ENCODE measurements around the gene ATF7IP2.

GRCh38 chr16:10517868-10518267 is 132.0 kb downstream of the ATF7IP2 start:
- no peak for TF ChIP-seq POLR2AphosphoS5 (IDR thresholded peaks at IDR 0.05; ENCODE audit: low read depth, low read length)
- no peak for TF ChIP-seq POLR2AphosphoS2 (IDR thresholded peaks at IDR 0.05; ENCODE audit: low read depth, low read length)
- TF ChIP-seq SMARCE1 (IDR thresholded peaks at IDR 0.05; ENCODE audit: borderline replicate concordance): no peak
- TF ChIP-seq CHCHD3 (CRISPR knock-in tag; IDR thresholded peaks at IDR 0.05): no peak
- no peak for TF ChIP-seq BCLAF1 (IDR thresholded peaks at IDR 0.05)
